HG03354 (cell line): Measurements from ENCODE around the gene APOBEC4.
"Not testable (repeated sequence)": the region's sequence is repeated elsewhere in the genome, so short reads cannot be mapped to it uniquely, and the experiment has no call there.

Source experiments
- ATAC-seq: cut with Tn5 transposase; IDR thresholded peaks from one replicate; pipeline ENCODE4 v1.9.1; 2021; ENCODE audit warnings: mild to moderate bottlenecking; ENCODE audit not compliant: unreplicated experiment, poor library complexity, severe bottlenecking

Gene APOBEC4

GRCh38 chr1:183652547-183653461 is at the start of gene APOBEC4:
TSS of gene APOBEC4 (minus strand) at chr1:183653316. CDS start at chr1:183648781, 4,535 bp downstream.
- ATAC-seq = no peak

- ATAC-seq = no peak
These were observed 49.7 kb upstream of the APOBEC4 start for GRCh38 chr1:183702813-183703198.

DNA sequence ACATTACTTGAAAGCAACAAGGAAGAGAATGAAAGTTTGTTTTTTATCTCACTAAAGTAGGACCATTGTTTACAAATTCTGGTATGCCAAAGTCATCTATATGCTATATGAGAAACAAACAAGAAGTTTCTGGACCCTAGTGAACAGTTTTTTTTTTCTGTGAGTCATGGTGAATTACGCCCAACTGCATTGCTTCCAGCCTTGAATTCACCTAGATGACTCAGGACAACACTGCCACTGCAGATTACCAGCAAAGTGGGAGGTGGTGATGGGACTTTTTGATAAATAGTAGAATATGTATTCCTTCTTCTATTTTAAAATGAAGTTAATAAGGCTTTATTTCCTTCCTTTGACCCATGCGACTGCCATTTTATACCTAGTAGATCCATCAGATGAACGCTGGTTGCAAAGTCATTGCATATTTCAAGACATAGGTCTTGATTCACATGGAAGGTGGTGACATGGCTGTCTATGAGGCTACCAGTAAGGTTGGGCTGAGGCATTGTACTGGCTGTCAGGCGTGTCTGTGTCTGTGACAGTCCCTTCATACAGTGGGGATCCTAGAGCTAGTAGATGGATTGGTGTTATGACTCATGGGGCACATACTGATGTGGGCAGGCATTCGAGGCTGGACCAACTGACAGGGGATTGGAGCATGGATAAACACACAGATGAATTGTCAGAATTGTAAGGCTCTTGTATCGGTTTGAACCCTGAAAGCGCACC is 49.1 kb upstream of the APOBEC4 start:
- ATAC-seq = no peak

- ATAC-seq = no peak
These were observed 46.6 kb upstream of the APOBEC4 start for GRCh38 chr1:183699616-183700160.

GRCh38 chr1:183697814-183698590 is 44.9 kb upstream of the APOBEC4 start:
- ATAC-seq = no peak

DNA sequence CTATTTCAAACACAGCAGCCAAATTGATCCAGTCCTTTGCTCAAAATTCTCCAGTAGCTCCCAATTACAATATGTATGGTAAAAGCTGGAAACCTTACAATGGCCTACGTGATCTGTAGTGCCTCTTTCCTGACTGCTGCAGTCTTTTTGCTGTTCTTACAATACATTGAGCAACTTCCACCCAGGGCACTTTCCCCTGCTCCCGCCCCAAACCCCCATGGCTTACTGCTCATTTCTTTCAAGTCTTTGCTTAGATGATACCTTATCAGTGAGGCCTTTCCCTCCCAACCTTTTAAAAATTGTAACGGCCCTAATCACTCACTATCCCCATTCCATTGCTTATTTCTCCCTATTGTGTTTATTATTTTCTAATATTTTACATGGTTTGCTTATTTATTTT is 43.9 kb upstream of the APOBEC4 start:
- no peak for ATAC-seq

GRCh38 chr1:183694755-183695154 is 41.6 kb upstream of the APOBEC4 start:
- ATAC-seq = no peak

- no peak for ATAC-seq
These were observed 41.0 kb upstream of the APOBEC4 start for GRCh38 chr1:183694066-183694465.

GRCh38 chr1:183693521-183693920 is 40.4 kb upstream of the APOBEC4 start:
- ATAC-seq = no peak

DNA sequence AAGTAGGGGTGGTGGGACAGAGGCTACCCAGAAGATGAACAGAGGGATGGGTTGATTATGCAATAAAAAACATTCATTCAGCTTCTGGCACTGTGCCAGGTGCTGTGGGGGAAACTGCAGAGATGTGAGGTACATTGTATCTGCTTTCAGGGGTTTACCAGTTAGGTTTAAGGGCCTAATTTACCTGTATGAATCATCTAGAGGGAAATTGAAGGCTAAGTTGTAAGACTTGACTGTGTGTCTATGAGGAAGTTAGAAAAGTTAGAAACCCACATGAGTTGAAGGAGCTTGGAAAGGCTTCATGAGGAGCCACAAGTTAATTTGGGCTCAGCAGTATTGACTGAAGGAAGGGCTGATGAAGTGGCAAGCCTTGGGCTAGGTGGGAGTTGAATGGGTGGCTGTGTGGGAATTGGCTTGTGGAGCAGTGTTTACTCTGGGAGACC is 36.7 kb upstream of the APOBEC4 start:
- ATAC-seq = peak; percentile 82

DNA sequence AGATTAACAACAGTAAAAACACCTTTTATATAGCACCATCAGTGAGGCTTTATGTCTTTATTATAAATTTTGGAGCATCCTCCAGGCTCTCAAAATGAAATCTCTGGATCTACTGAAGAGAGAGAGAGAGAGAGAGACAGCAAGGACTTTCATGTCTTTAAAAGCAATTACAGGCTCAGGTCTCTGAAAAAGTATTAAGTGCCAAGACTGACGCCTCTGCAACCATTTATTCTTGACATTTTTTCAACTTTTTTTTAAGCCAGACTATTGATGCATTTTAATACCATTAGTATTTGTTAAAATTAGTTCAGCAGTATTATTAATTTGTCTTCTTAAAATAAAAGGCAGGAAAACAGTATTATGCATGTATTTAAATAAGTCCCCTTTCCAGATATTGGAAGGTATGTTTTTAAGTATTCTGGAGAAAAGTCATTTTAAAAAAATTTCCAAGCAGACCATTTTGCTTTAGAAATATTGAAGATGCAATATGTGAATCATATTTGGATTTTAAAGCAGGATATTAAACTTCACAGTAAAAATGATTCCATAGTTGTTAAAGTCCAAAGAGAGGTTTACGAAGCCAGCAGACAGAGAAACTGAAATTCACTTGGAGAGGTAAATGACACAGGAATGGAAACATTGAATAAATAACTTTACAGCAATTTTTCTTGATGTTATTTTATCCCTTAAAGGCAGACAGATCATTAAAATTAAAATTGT is 35.4 kb upstream of the APOBEC4 start:
- no peak for ATAC-seq

GRCh38 chr1:183687546-183688304 is 34.6 kb upstream of the APOBEC4 start:
- no peak for ATAC-seq

DNA sequence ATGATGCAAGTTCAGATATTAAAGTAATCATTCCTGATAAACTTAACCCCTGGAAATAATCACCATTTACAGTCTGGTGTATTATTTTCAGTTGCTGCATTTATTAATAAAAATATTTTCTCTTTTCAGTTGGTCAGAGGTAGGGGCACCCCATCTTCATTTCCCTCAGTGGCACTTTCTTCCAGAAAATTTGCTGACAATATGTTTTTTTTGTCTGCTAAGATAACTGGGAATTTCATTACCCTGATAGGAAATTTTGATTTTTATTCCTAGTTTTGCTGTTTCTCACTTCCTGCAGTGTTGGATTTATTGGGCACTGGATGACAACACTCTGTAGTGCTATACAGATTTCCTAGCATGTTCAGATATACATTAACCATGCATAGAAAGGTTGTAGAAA is 33.1 kb upstream of the APOBEC4 start:
- ATAC-seq = no peak

DNA sequence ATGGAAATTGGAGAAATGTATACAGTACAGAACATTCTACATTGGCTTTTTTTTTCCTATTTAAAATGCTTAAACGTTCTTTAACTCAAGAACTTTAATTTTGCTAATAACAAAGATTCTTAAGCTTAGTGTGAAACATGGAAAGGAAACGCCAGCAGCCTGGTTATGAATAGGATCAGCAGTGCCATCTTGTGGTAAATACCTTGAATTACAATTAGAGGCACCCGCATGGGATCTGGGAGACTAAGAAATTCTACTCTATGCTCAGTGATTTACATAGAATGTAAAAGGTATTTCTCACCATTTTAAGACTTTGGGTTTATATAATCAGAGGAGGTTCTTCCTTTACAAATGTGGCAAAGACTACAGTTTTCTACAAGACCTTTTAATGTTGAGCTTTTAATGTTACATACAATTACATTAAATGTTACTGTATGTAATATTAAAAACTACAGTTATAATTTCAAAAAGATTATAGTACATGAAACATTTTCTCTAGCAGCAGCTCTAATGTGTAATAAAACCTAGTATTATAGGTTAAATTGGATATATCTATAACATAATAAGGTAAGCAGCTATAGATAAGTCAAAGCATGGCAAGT is 32.1 kb upstream of the APOBEC4 start:
- no peak for ATAC-seq

DNA sequence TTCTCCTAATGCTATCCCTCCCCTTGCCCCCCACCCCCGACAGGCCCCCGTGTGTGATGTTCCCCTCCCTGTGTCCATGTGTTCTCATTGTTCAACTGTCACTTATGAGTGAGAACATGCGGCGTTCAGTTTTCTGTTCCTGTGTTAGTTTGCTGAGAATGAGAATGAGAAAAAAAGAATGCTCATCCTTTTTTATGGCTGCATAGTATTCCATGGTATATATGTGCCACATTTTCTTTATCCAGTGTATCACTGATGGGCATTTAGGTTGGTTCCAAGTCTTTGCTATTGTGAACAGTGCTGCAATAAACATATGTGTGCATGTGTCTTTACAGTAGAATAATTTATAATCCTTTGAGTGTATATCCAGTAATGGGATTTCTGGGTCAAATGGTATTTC is 26.2 kb upstream of the APOBEC4 start:
- not testable (repeated sequence) for ATAC-seq

GRCh38 chr1:183678819-183679218 is 25.7 kb upstream of the APOBEC4 start:
- ATAC-seq = no peak

DNA sequence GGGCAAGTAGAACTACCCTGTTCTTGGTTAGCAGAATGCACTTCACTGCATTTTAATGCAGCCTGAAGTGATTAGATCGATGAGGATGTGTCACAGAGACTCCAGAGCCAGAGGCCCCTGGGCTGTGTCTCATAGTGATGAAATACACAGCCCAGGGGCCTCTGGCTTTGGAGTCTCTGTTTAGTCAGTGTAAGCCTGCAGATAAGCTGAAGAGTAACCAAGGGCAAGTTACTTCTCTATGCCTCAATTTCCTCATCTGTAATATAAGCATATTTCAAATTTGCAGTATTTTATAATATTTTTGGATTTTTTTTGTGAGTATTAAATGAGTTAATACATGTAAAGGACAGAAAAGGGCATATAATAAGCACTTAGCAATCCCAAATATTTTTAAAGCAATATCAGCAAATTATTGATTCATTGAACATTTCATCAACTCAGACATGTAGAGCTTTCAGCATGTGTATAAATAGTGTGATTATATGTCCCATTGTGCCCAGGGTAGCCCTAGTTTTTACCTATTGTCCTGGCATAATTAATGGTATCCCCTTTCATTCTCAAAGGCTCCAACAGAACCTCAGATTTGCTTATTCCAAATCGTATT is 23.6 kb upstream of the APOBEC4 start:
- no peak for ATAC-seq
